DND-41 (cell line): ENCODE results near the gene CEP85.
"Not testable (repeated sequence)": the region's sequence is repeated elsewhere in the genome, so short reads cannot be mapped to it uniquely, and the experiment has no call there.

ENCODE experiments used
- ATAC-seq: fragments of 200-7000 bp; cut with Tn5 transposase; 3 replicates; pipeline ENCODE4 v1.9.1; 2021; ENCODE audit warnings: low read depth; ENCODE audit not compliant: insufficient read depth
- DNase-seq: peaks from one replicate; pipeline ENCODE4 v3.0.0-alpha.2; 2020
- H2AFZ ChIP-seq: 2 replicates; pipeline ENCODE4 v1.6.0; 2012; ENCODE audit warnings: low read depth, low read length
- H3K27ac ChIP-seq: 2 replicates; pipeline ENCODE4 v1.5.1; 2012; ENCODE audit warnings: low read length, inconsistent platforms
- H3K27me3 ChIP-seq: fragments of 200-600 bp; sonication (generic); 2 replicates; pipeline ENCODE4 v1.6.0; 2012; ENCODE audit warnings: low read length, mild to moderate bottlenecking, inconsistent platforms; ENCODE audit not compliant: insufficient read depth, poor library complexity
- H3K36me3 ChIP-seq: 2 replicates; pipeline ENCODE4 v1.5.1; 2012; ENCODE audit warnings: low read length, inconsistent platforms; ENCODE audit not compliant: insufficient read depth
- H3K4me1 ChIP-seq: 2 replicates; pipeline ENCODE4 v1.5.1; 2012; ENCODE audit warnings: mild to moderate bottlenecking, low read length; ENCODE audit not compliant: insufficient read depth
- H3K4me2 ChIP-seq: 2 replicates; pipeline ENCODE4 v1.6.0; 2012; ENCODE audit warnings: mild to moderate bottlenecking, moderate library complexity, low read length, inconsistent platforms; ENCODE audit not compliant: insufficient read depth
- H3K4me3 ChIP-seq, 2 experiments: fragments of 200-600 bp in 1 of 2; shearing (Covaris generic) in 1 of 2; 2 replicates each; pipeline ENCODE4 v1.5.1; 2012 to 2016; ENCODE audit warnings: inconsistent platforms in 2 of 2, low read length in 2 of 2, mild to moderate bottlenecking in 2 of 2, low read depth in 1 of 2, moderate library complexity in 1 of 2
- H3K79me2 ChIP-seq: 2 replicates; pipeline ENCODE4 v1.6.0; 2012; ENCODE audit warnings: low read length, inconsistent platforms; ENCODE audit not compliant: insufficient read depth
- H3K9ac ChIP-seq: 2 replicates; pipeline ENCODE4 v1.6.0; 2012; ENCODE audit warnings: low read depth, mild to moderate bottlenecking, inconsistent platforms, low read length, moderate library complexity
- H3K9me3 ChIP-seq: 2 replicates; pipeline ENCODE4 v1.5.1; 2012; ENCODE audit warnings: low read length, moderate library complexity, mild to moderate bottlenecking, inconsistent platforms; ENCODE audit not compliant: insufficient read depth, severe bottlenecking
- H4K20me1 ChIP-seq: 2 replicates; pipeline ENCODE4 v1.6.0; 2012; ENCODE audit warnings: low read length; ENCODE audit not compliant: insufficient read depth
- EZH2 ChIP-seq: IDR thresholded peaks from 3 replicates; pipeline ENCODE4 v1.6.1; 2012; ENCODE audit warnings: borderline replicate concordance, low read depth, mild to moderate bottlenecking, moderate library complexity, low read length, inconsistent platforms; ENCODE audit not compliant: severe bottlenecking
- TF ChIP-seq, protein P1 (sequence below): IDR thresholded peaks from 2 replicates; pipeline ENCODE4 v1.5.1; 2012; ENCODE audit warnings: borderline replicate concordance, low read length, moderate library complexity, mild to moderate bottlenecking; ENCODE audit not compliant: poor library complexity, severe bottlenecking; ENCODE audit errors: extremely low read depth

The CEP85 gene

GRCh38 chr1:26290882-26291261 lies 56.9 kb downstream of the CEP85 start:
- Histone ChIP-seq H3K27me3 (no peaks in the 10 kb centered on the region), H2AFZ (no peak overlapping the region), H3K79me2 (no peaks in the 10 kb centered on the region), H3K36me3 (no peaks in the 10 kb centered on the region), H4K20me1 (no peaks in the 10 kb centered on the region), H3K4me1 (peaks cover 63% of the 10 kb centered on the region), H3K9me3 (no peaks in the 10 kb centered on the region), H3K4me3 (no peak overlapping the region), H3K27ac (peak overlapping the region; percentile 93), H3K4me2 (no peak overlapping the region), H3K9ac (peak overlapping the region; percentile 45)
- no peak for ATAC-seq
- no peak for DNase-seq
- TF ChIP-seq, protein P1, sequence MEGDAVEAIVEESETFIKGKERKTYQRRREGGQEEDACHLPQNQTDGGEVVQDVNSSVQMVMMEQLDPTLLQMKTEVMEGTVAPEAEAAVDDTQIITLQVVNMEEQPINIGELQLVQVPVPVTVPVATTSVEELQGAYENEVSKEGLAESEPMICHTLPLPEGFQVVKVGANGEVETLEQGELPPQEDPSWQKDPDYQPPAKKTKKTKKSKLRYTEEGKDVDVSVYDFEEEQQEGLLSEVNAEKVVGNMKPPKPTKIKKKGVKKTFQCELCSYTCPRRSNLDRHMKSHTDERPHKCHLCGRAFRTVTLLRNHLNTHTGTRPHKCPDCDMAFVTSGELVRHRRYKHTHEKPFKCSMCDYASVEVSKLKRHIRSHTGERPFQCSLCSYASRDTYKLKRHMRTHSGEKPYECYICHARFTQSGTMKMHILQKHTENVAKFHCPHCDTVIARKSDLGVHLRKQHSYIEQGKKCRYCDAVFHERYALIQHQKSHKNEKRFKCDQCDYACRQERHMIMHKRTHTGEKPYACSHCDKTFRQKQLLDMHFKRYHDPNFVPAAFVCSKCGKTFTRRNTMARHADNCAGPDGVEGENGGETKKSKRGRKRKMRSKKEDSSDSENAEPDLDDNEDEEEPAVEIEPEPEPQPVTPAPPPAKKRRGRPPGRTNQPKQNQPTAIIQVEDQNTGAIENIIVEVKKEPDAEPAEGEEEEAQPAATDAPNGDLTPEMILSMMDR: no peak
- TF ChIP-seq EZH2: no peak

GRCh38 chr1:26291433-26291832 lies 57.4 kb downstream of the CEP85 start:
- Histone ChIP-seq H2AFZ (no peak overlapping the region), H3K27ac (peak overlapping the region; percentile 93), H3K4me3 (no peak overlapping the region), H3K9me3 (no peaks in the 10 kb centered on the region), H3K79me2 (no peaks in the 10 kb centered on the region), H3K36me3 (no peaks in the 10 kb centered on the region), H4K20me1 (no peaks in the 10 kb centered on the region), H3K4me1 (peaks cover 57% of the 10 kb centered on the region), H3K27me3 (no peaks in the 10 kb centered on the region), H3K9ac (0 out of 2 replicates have a peak overlapping the region, but pooled peaks have one; percentile 45), H3K4me2 (no peak overlapping the region)
- TF ChIP-seq, protein P1: no peak
- no peak for TF ChIP-seq EZH2
- ATAC-seq (no peak), DNase-seq (no peak)

GRCh38 chr1:26291939-26292338 lies 57.9 kb downstream of the CEP85 start:
- no peaks in the 10 kb centered on the region for H3K36me3 ChIP-seq
- TF ChIP-seq, protein P1: no peak
- TF ChIP-seq EZH2: no peak
- DNase-seq: no peak
- H3K27me3 ChIP-seq: no peaks in the 10 kb centered on the region
- H3K4me2 ChIP-seq: no peak overlapping the region
- no peaks in the 10 kb centered on the region for H3K9me3 ChIP-seq
- H3K4me3 ChIP-seq: no peak overlapping the region
- no peak overlapping the region for H2AFZ ChIP-seq
- H4K20me1 ChIP-seq: no peaks in the 10 kb centered on the region
- H3K4me1 ChIP-seq: peaks cover 52% of the 10 kb centered on the region
- H3K27ac ChIP-seq: 0 out of 2 replicates have a peak overlapping the region, but pooled peaks have one; percentile 93
- H3K79me2 ChIP-seq: no peaks in the 10 kb centered on the region
- no peak for ATAC-seq
- no peak overlapping the region for H3K9ac ChIP-seq

- not testable (repeated sequence) for ATAC-seq, H3K4me3 ChIP-seq, H3K4me2 ChIP-seq, H3K9me3 ChIP-seq, H3K27me3 ChIP-seq, H3K36me3 ChIP-seq, H2AFZ ChIP-seq, DNase-seq, H3K27ac ChIP-seq, H3K9ac ChIP-seq, H3K79me2 ChIP-seq, H4K20me1 ChIP-seq
- H3K4me1 ChIP-seq: peaks cover 44% of the 10 kb centered on the region
Observed at GRCh38 chr1:26292735-26293134, 58.7 kb downstream of the CEP85 start.
